ENCODE results near the gene EIF3K. TPM values are rescaled to one million over a fixed set of nuclear protein-coding genes. Genes with fewer than 3 reads are reported as not detected.
A peak's percentile ranks its signal among the peaks of the same experiment; 100 is the strongest.

Gene EIF3K
- total RNA-seq, 1 donor from 2014 or later = 274 TPM

- H3K4me3 Mint-ChIP-seq = no peak overlapping the region
- peaks cover 29% of the 10 kb centered on the region for H3K36me3 Mint-ChIP-seq
- H3K27me3 Mint-ChIP-seq = no peaks in the 10 kb centered on the region
- TF ChIP-seq CTCF (conservative IDR thresholded peaks at IDR 0.05) = no peak
- no peak for DNase-seq (ENCODE audit: extremely low spot score, unreplicated experiment)
- no peaks in the 10 kb centered on the region for H3K9me3 Mint-ChIP-seq
- H3K27ac Mint-ChIP-seq = peak overlapping the region; percentile 48
- H3K4me1 Mint-ChIP-seq (ENCODE audit: unreplicated experiment) = peaks cover 62% of the 10 kb centered on the region
These were observed 54.0 kb downstream of the EIF3K start for GRCh38 chr19:38673030-38673429.

GRCh38 chr19:38674388-38675171 is 55.6 kb downstream of the EIF3K start:
- Mint-ChIP-seq H3K27ac (peak overlapping the region; percentile 100), H3K4me1 (ENCODE audit: unreplicated experiment) (peaks cover 66% of the 10 kb centered on the region), H3K36me3 (peaks cover 30% of the 10 kb centered on the region), H3K9me3 (no peaks in the 10 kb centered on the region), H3K27me3 (no peaks in the 10 kb centered on the region), H3K4me3 (peak overlapping the region; percentile 48)
- TF ChIP-seq CTCF (conservative IDR thresholded peaks at IDR 0.05) = no peak
- DNase-seq (ENCODE audit: extremely low spot score, unreplicated experiment) = no peak

GRCh38 chr19:38675611-38676010 is 56.6 kb downstream of the EIF3K start:
- no peaks in the 10 kb centered on the region for H3K27me3 Mint-ChIP-seq
- H3K9me3 Mint-ChIP-seq = no peaks in the 10 kb centered on the region
- H3K36me3 Mint-ChIP-seq = peaks cover 30% of the 10 kb centered on the region
- no peak for TF ChIP-seq CTCF (conservative IDR thresholded peaks at IDR 0.05)
- H3K4me1 Mint-ChIP-seq (ENCODE audit: unreplicated experiment) = peaks cover 61% of the 10 kb centered on the region
- H3K4me3 Mint-ChIP-seq = no peak overlapping the region
- peak overlapping the region; percentile 100 for H3K27ac Mint-ChIP-seq
- no peak for DNase-seq (ENCODE audit: extremely low spot score, unreplicated experiment)

- no peak for TF ChIP-seq CTCF (conservative IDR thresholded peaks at IDR 0.05)
- Mint-ChIP-seq H3K9me3 (no peaks in the 10 kb centered on the region), H3K27ac (peak overlapping the region; percentile 100), H3K4me1 (ENCODE audit: unreplicated experiment) (peaks cover 56% of the 10 kb centered on the region), H3K4me3 (peak overlapping the region; percentile 44), H3K36me3 (peaks cover 26% of the 10 kb centered on the region), H3K27me3 (no peaks in the 10 kb centered on the region)
- DNase-seq (ENCODE audit: extremely low spot score, unreplicated experiment) = no peak
These were observed 57.3 kb downstream of the EIF3K start for GRCh38 chr19:38676023-38676877.

- Mint-ChIP-seq H3K9me3 (no peaks in the 10 kb centered on the region), H3K4me3 (peak overlapping the region; percentile 58), H3K36me3 (peaks cover 31% of the 10 kb centered on the region)
These were observed 58.1 kb downstream of the EIF3K start for GRCh38 chr19:38676878-38677646.

More at GRCh38 chr19:38676878-38677646, 58.1 kb downstream of the EIF3K start:
- H3K4me1 Mint-ChIP-seq (ENCODE audit: unreplicated experiment) = peaks cover 53% of the 10 kb centered on the region
- DNase-seq (ENCODE audit: extremely low spot score, unreplicated experiment) = no peak
- TF ChIP-seq CTCF (conservative IDR thresholded peaks at IDR 0.05) = no peak
- peak overlapping the region; percentile 100 for H3K27ac Mint-ChIP-seq
- no peaks in the 10 kb centered on the region for H3K27me3 Mint-ChIP-seq

Measured in type B pancreatic cell (in vitro differentiated cells).